ENCODE measurements around the gene SNX25.

Gene SNX25

GRCh38 chr4:185383451-185383850, 174.1 kb downstream of the SNX25 start:
- TF ChIP-seq FOXP2 (optimal IDR thresholded peaks at IDR 0.05; ENCODE audit: borderline replicate concordance, extremely low read depth, extremely low read length, insufficient read depth) (no peak), SIN3A (IDR thresholded peaks at IDR 0.05; ENCODE audit: borderline replicate concordance, insufficient read depth, low read length) (no peak), POLR2AphosphoS5 (IDR thresholded peaks at IDR 0.05; ENCODE audit: low read depth, low read length) (no peak), TAF1 (IDR thresholded peaks at IDR 0.05; ENCODE audit: borderline replicate concordance, insufficient read depth, low read length) (no peak), REST (IDR thresholded peaks at IDR 0.05; ENCODE audit: insufficient read depth in 1 of 2, low read depth in 2 of 2, low read length in 2 of 2) (no peak)

GRCh38 chr4:185384061-185384460, 174.7 kb downstream of the SNX25 start:
- TF ChIP-seq SIN3A (IDR thresholded peaks at IDR 0.05; ENCODE audit: borderline replicate concordance, insufficient read depth, low read length) (no peak), FOXP2 (optimal IDR thresholded peaks at IDR 0.05; ENCODE audit: borderline replicate concordance, extremely low read depth, extremely low read length, insufficient read depth) (no peak), REST (IDR thresholded peaks at IDR 0.05; ENCODE audit: insufficient read depth in 1 of 2, low read depth in 2 of 2, low read length in 2 of 2) (no peak), TAF1 (IDR thresholded peaks at IDR 0.05; ENCODE audit: borderline replicate concordance, insufficient read depth, low read length) (no peak), POLR2AphosphoS5 (IDR thresholded peaks at IDR 0.05; ENCODE audit: low read depth, low read length) (no peak)

GRCh38 chr4:185384930-185385331, 175.5 kb downstream of the SNX25 start:
- TF ChIP-seq REST (IDR thresholded peaks at IDR 0.05; ENCODE audit: insufficient read depth in 1 of 2, low read depth in 2 of 2, low read length in 2 of 2) (no peak), POLR2AphosphoS5 (IDR thresholded peaks at IDR 0.05; ENCODE audit: low read depth, low read length) (no peak), SIN3A (IDR thresholded peaks at IDR 0.05; ENCODE audit: borderline replicate concordance, insufficient read depth, low read length) (no peak), FOXP2 (optimal IDR thresholded peaks at IDR 0.05; ENCODE audit: borderline replicate concordance, extremely low read depth, extremely low read length, insufficient read depth) (no peak), TAF1 (IDR thresholded peaks at IDR 0.05; ENCODE audit: borderline replicate concordance, insufficient read depth, low read length) (no peak)

- TF ChIP-seq REST (IDR thresholded peaks at IDR 0.05; ENCODE audit: insufficient read depth in 1 of 2, low read depth in 2 of 2, low read length in 2 of 2) (no peak), POLR2AphosphoS5 (IDR thresholded peaks at IDR 0.05; ENCODE audit: low read depth, low read length) (no peak), FOXP2 (optimal IDR thresholded peaks at IDR 0.05; ENCODE audit: borderline replicate concordance, extremely low read depth, extremely low read length, insufficient read depth) (no peak), SIN3A (IDR thresholded peaks at IDR 0.05; ENCODE audit: borderline replicate concordance, insufficient read depth, low read length) (no peak), TAF1 (IDR thresholded peaks at IDR 0.05; ENCODE audit: borderline replicate concordance, insufficient read depth, low read length) (no peak)
Observed at GRCh38 chr4:185387957-185388356, 178.6 kb downstream of the SNX25 start.

- no peak for TF ChIP-seq SIN3A (IDR thresholded peaks at IDR 0.05; ENCODE audit: borderline replicate concordance, insufficient read depth, low read length)
- TF ChIP-seq POLR2AphosphoS5 (IDR thresholded peaks at IDR 0.05; ENCODE audit: low read depth, low read length) = no peak
- no peak for TF ChIP-seq REST (IDR thresholded peaks at IDR 0.05; ENCODE audit: insufficient read depth in 1 of 2, low read depth in 2 of 2, low read length in 2 of 2)
- no peak for TF ChIP-seq FOXP2 (optimal IDR thresholded peaks at IDR 0.05; ENCODE audit: borderline replicate concordance, extremely low read depth, extremely low read length, insufficient read depth)
- TF ChIP-seq TAF1 (IDR thresholded peaks at IDR 0.05; ENCODE audit: borderline replicate concordance, insufficient read depth, low read length) = no peak
Observed at GRCh38 chr4:185390941-185391340, 181.5 kb downstream of the SNX25 start.
